ENCODE measurements around the gene R3HDML.
A peak's percentile ranks its signal among the peaks of the same experiment; 100 is the strongest.

R3HDML gene

DNA sequence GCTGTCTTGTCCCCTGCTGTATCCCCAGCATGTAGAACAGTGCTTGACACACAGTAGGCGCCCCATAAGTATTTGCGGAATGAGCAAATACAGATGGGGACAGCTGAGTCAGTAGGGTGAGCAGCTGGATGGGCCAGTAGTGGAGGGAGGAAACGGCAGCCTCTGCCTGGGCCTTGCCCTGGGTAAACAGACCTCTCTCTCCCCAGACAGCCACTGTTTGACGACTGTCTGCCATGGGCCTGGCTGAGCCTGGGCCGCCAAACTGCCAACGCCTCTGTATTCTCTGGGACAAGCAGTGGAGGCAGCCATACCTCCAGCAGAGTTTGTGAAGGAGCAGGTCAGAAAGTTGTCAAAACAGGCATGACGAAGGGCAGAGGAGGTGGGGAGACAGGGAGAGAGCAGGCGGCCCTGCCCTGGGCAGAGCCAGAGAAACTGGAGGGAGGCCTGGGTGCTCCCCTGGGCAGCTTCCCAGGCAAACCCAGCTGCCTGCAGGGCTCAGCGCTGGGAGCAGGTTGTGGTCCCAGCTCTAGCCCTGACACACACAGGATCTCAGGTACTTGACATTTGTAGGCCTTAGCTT is 33.9 kb downstream of the R3HDML start:
- no CpG with 5 or more reads among the region's 9 CpGs for WGBS (ENCODE audit: extremely low coverage, insufficient coverage, low lambda C conversion rate)
- Histone ChIP-seq H3K4me3 (ENCODE audit: low read length) (no peak overlapping the region), H3K4ac (ENCODE audit: low read depth, low read length) (no peak overlapping the region), H2BK120ac (ENCODE audit: low read depth, low read length) (no peak overlapping the region), H3K27ac (ENCODE audit: low read depth, low read length) (peak overlapping the region; percentile 69), H3K9ac (ENCODE audit: low read length) (no peak overlapping the region), H3K4me1 (ENCODE audit: control insufficient read depth, low read depth, low read length) (no peaks in the 10 kb centered on the region), H2BK5ac (ENCODE audit: low read length) (no peak overlapping the region), H3K18ac (ENCODE audit: low read length) (no peak overlapping the region), H3K4me2 (ENCODE audit: low read length) (no peak overlapping the region), H2AK5ac (ENCODE audit: low read length) (no peak overlapping the region), H3K79me1 (ENCODE audit: low read length) (no peaks in the 10 kb centered on the region), H3K79me2 (ENCODE audit: control insufficient read depth, insufficient read depth, low read length) (no peaks in the 10 kb centered on the region), H4K5ac (ENCODE audit: low read length) (no peak overlapping the region), H3K23ac (ENCODE audit: low read length) (no peak overlapping the region), H3K36me3 (ENCODE audit: control insufficient read depth, insufficient read depth, low read length) (no peaks in the 10 kb centered on the region), H3K27me3 (ENCODE audit: insufficient read depth, low read length, poor library complexity) (no peaks in the 10 kb centered on the region), H3K56ac (ENCODE audit: low read length) (peak overlapping the region; percentile 54), H4K8ac (ENCODE audit: low read depth, low read length) (no peak overlapping the region), H2BK15ac (replicated peaks; ENCODE audit: low read depth) (no peak overlapping the region)
- peak; percentile 47 for DNase-seq

DNA sequence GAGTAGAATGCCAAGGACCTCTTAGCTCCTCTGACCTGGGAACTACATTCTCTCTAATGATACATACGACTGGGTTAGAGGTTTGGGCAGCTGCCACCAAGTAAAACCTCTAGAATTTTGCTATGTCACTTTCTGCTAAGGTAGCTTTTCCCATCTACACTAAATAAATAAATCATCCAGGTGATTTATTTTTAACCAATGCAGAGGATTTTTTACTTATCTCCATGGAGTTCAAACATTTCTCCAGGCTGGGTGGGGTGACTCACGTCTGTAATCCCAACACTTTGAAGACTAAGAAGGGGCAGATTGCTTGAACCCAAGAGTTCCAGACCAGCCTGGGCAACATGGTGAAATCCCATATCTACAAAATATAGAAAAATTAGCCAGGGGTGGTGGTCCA is 45.8 kb downstream of the R3HDML start:
- H3K4me1 ChIP-seq (ENCODE audit: control insufficient read depth, low read depth, low read length) = no peaks in the 10 kb centered on the region
- no peaks in the 10 kb centered on the region for H3K79me1 ChIP-seq (ENCODE audit: low read length)
- no peak overlapping the region for H3K4me3 ChIP-seq (ENCODE audit: low read length)
- H2BK5ac ChIP-seq (ENCODE audit: low read length) = no peak overlapping the region
- no peak overlapping the region for H4K8ac ChIP-seq (ENCODE audit: low read depth, low read length)
- H3K4ac ChIP-seq (ENCODE audit: low read depth, low read length) = no peak overlapping the region
- no peak overlapping the region for H4K5ac ChIP-seq (ENCODE audit: low read length)
- H2AK5ac ChIP-seq (ENCODE audit: low read length) = no peak overlapping the region
- no peak overlapping the region for H3K56ac ChIP-seq (ENCODE audit: low read length)
- H3K36me3 ChIP-seq (ENCODE audit: control insufficient read depth, insufficient read depth, low read length) = no peaks in the 10 kb centered on the region
- WGBS (ENCODE audit: extremely low coverage, insufficient coverage, low lambda C conversion rate) = no CpG with 5 or more reads among the region's 2 CpGs
- H3K27me3 ChIP-seq (ENCODE audit: insufficient read depth, low read length, poor library complexity) = no peaks in the 10 kb centered on the region
- no peak overlapping the region for H2BK15ac ChIP-seq (replicated peaks; ENCODE audit: low read depth)
- H3K27ac ChIP-seq (ENCODE audit: low read depth, low read length) = no peak overlapping the region
- no peak overlapping the region for H3K18ac ChIP-seq (ENCODE audit: low read length)
- no peak for DNase-seq
- H3K4me2 ChIP-seq (ENCODE audit: low read length) = no peak overlapping the region
- H3K23ac ChIP-seq (ENCODE audit: low read length) = no peak overlapping the region
- no peak overlapping the region for H3K9ac ChIP-seq (ENCODE audit: low read length)
- no peak overlapping the region for H2BK120ac ChIP-seq (ENCODE audit: low read depth, low read length)
- no peaks in the 10 kb centered on the region for H3K79me2 ChIP-seq (ENCODE audit: control insufficient read depth, insufficient read depth, low read length)

DNA sequence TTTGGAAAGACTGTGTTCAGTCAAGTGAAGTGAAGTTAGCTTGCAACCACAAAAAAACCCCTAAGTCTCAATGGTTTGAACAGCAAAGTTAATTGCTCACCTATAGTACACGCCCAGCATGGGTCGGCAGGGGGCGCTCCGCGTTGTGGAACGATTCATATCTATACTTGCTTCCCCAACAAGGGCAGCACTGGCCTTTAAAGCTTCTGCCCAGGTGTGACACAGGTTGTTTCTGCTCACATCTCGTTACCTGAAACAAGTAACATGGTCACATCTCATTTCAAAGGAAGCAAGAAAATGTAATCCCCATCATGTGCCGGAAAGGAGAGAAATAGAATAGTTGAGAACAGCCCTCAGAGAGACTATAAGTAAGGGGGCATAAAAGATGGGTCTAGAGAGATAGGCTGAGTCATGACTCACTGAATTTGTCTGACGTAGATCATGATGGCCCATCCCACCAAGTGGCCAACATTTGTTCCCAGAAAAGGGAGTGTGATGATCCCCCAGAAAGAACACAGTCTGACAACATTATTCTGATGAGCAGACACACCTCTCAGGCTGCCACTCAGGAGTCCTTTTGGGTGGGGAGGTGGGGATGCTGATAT is 47.7 kb downstream of the R3HDML start:
- Histone ChIP-seq H3K79me1 (ENCODE audit: low read length) (no peaks in the 10 kb centered on the region), H2AK5ac (ENCODE audit: low read length) (no peak overlapping the region), H3K4me1 (ENCODE audit: control insufficient read depth, low read depth, low read length) (no peaks in the 10 kb centered on the region), H3K4me2 (ENCODE audit: low read length) (no peak overlapping the region), H3K9ac (ENCODE audit: low read length) (no peak overlapping the region), H3K27ac (ENCODE audit: low read depth, low read length) (no peak overlapping the region), H3K4ac (ENCODE audit: low read depth, low read length) (no peak overlapping the region), H3K23ac (ENCODE audit: low read length) (no peak overlapping the region), H3K79me2 (ENCODE audit: control insufficient read depth, insufficient read depth, low read length) (no peaks in the 10 kb centered on the region), H3K36me3 (ENCODE audit: control insufficient read depth, insufficient read depth, low read length) (no peaks in the 10 kb centered on the region), H2BK120ac (ENCODE audit: low read depth, low read length) (no peak overlapping the region), H3K56ac (ENCODE audit: low read length) (no peak overlapping the region), H3K27me3 (ENCODE audit: insufficient read depth, low read length, poor library complexity) (no peaks in the 10 kb centered on the region), H2BK15ac (replicated peaks; ENCODE audit: low read depth) (no peak overlapping the region), H3K18ac (ENCODE audit: low read length) (no peak overlapping the region), H4K8ac (ENCODE audit: low read depth, low read length) (peak overlapping the region; percentile 56), H4K5ac (ENCODE audit: low read length) (no peak overlapping the region), H2BK5ac (ENCODE audit: low read length) (no peak overlapping the region), H3K4me3 (ENCODE audit: low read length) (no peak overlapping the region)
- WGBS (ENCODE audit: extremely low coverage, insufficient coverage, low lambda C conversion rate) = no CpG with 5 or more reads among the region's 9 CpGs
- peak; percentile 73 for DNase-seq

DNA sequence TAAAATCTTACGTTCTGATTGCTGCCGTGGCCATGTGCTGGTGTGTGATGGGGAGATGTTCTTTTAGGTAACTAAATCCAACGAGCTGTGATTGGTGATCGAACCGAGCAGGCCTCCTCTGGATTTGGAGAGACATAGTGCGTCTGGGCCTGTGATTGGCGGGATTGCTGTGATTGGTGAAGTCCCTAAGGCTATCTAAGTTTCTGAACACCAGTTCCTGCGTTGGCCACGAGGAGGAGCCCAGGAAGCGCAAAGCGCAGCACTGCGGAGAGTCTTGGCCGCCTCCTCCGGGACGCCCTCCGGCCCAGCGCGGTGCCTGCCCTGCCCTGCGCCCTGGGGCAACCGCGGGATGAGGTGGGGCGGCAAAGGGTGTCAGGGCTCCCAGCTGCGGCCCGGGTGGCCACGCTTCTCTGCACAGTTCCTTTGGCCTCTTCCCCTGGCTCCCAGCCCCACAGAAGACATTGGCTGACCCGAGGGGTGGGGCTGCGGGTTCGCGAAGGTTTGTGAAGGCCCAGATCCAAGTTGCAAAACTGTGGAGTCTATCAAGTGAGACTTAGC is 51.7 kb downstream of the R3HDML start:
- Histone ChIP-seq H3K79me1 (ENCODE audit: low read length) (no peaks in the 10 kb centered on the region), H4K5ac (ENCODE audit: low read length) (no peak overlapping the region), H3K9ac (ENCODE audit: low read length) (peak overlapping the region; percentile 33), H2AK5ac (ENCODE audit: low read length) (no peak overlapping the region), H3K79me2 (ENCODE audit: control insufficient read depth, insufficient read depth, low read length) (no peaks in the 10 kb centered on the region), H3K4me2 (ENCODE audit: low read length) (peak overlapping the region; percentile 35), H3K4ac (ENCODE audit: low read depth, low read length) (no peak overlapping the region), H3K23ac (ENCODE audit: low read length) (no peak overlapping the region), H3K27ac (ENCODE audit: low read depth, low read length) (no peak overlapping the region), H3K56ac (ENCODE audit: low read length) (peak overlapping the region; percentile 57), H3K27me3 (ENCODE audit: insufficient read depth, low read length, poor library complexity) (no peaks in the 10 kb centered on the region), H4K8ac (ENCODE audit: low read depth, low read length) (no peak overlapping the region), H2BK5ac (ENCODE audit: low read length) (no peak overlapping the region), H3K4me1 (ENCODE audit: control insufficient read depth, low read depth, low read length) (no peaks in the 10 kb centered on the region), H2BK120ac (ENCODE audit: low read depth, low read length) (no peak overlapping the region), H3K18ac (ENCODE audit: low read length) (no peak overlapping the region), H3K36me3 (ENCODE audit: control insufficient read depth, insufficient read depth, low read length) (no peaks in the 10 kb centered on the region), H2BK15ac (replicated peaks; ENCODE audit: low read depth) (no peak overlapping the region), H3K4me3 (ENCODE audit: low read length) (no peak overlapping the region)
- WGBS (ENCODE audit: extremely low coverage, insufficient coverage, low lambda C conversion rate) = no CpG with 5 or more reads among the region's 29 CpGs
- DNase-seq = peak; percentile 94

DNA sequence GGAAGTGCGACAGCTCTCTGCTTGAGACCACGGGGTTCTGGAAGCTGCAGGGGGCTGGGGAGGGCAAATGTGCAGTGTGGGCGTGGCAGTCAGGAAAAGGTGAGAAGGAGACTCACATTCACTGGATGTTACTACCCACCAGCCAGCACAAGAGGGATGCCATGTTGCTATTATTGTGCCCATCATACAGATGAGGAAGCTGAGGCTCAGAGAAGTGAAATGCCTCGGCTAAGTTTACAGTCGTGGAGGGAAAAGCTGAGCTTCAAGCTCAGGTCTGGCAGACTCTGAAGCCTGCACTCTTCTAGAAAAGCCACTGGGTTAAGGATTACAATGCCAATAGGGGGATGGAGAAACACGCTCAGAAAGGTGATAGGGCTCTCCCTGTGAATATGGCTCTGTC is 53.0 kb downstream of the R3HDML start:
- H3K79me1 ChIP-seq (ENCODE audit: low read length) = no peaks in the 10 kb centered on the region
- no peaks in the 10 kb centered on the region for H3K27me3 ChIP-seq (ENCODE audit: insufficient read depth, low read length, poor library complexity)
- H3K18ac ChIP-seq (ENCODE audit: low read length) = no peak overlapping the region
- H2BK5ac ChIP-seq (ENCODE audit: low read length) = no peak overlapping the region
- no CpG with 5 or more reads among the region's 6 CpGs for WGBS (ENCODE audit: extremely low coverage, insufficient coverage, low lambda C conversion rate)
- H3K4me1 ChIP-seq (ENCODE audit: control insufficient read depth, low read depth, low read length) = no peaks in the 10 kb centered on the region
- H3K9ac ChIP-seq (ENCODE audit: low read length) = no peak overlapping the region
- H4K5ac ChIP-seq (ENCODE audit: low read length) = no peak overlapping the region
- H4K8ac ChIP-seq (ENCODE audit: low read depth, low read length) = no peak overlapping the region
- H2AK5ac ChIP-seq (ENCODE audit: low read length) = no peak overlapping the region
- H3K4me2 ChIP-seq (ENCODE audit: low read length) = no peak overlapping the region
- H3K36me3 ChIP-seq (ENCODE audit: control insufficient read depth, insufficient read depth, low read length) = no peaks in the 10 kb centered on the region
- H2BK15ac ChIP-seq (replicated peaks; ENCODE audit: low read depth) = no peak overlapping the region
- no peak for DNase-seq
- H2BK120ac ChIP-seq (ENCODE audit: low read depth, low read length) = no peak overlapping the region
- H3K56ac ChIP-seq (ENCODE audit: low read length) = no peak overlapping the region
- H3K4me3 ChIP-seq (ENCODE audit: low read length) = no peak overlapping the region
- H3K79me2 ChIP-seq (ENCODE audit: control insufficient read depth, insufficient read depth, low read length) = no peaks in the 10 kb centered on the region
- no peak overlapping the region for H3K23ac ChIP-seq (ENCODE audit: low read length)
- H3K4ac ChIP-seq (ENCODE audit: low read depth, low read length) = no peak overlapping the region
- no peak overlapping the region for H3K27ac ChIP-seq (ENCODE audit: low read depth, low read length)
